Measurements from ENCODE around the gene FOXG1.

DNA sequence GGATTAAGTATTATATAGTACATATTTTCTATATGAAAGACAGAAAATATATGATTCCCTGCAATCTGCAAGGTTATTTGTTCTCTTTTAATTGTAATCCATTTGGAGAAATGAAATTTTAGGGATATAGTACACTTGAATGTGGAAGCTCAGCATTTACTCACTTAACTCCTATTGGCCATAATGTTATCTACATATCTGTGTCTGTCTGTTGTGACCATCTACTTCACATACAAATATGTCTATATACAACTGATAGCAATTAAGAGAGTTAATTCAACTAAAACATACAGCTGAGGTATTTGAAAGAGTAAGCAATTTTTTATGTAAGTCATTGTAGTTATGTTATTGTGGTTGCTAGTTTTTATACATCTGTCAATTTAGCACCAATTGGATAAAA is 12.9 kb downstream of the FOXG1 start:
- TF ChIP-seq CTCF (IDR thresholded peaks at IDR 0.05; ENCODE audit: insufficient read depth, low read length) (no peak), REST (IDR thresholded peaks at IDR 0.05; ENCODE audit: insufficient replicate concordance, low read depth) (no peak)
